ENCODE results near the gene MBNL2.

Gene MBNL2

GRCh38 chr13:97233499-97233898 lies 11.4 kb downstream of the MBNL2 start:
- TF ChIP-seq ZFX (IDR thresholded peaks at IDR 0.05) (no peak), CTCF (conservative IDR thresholded peaks at IDR 0.05) (no peak)
- H3K27ac ChIP-seq = no peak overlapping the region

GRCh38 chr13:97234236-97234635 lies 12.1 kb downstream of the MBNL2 start:
- TF ChIP-seq CTCF (conservative IDR thresholded peaks at IDR 0.05) = no peak
- no peak for TF ChIP-seq ZFX (IDR thresholded peaks at IDR 0.05)
- H3K27ac ChIP-seq = no peak overlapping the region

- no peak overlapping the region for H3K27ac ChIP-seq
- TF ChIP-seq ZFX (IDR thresholded peaks at IDR 0.05) = no peak
- no peak for TF ChIP-seq CTCF (conservative IDR thresholded peaks at IDR 0.05)
Measured at GRCh38 chr13:97234742-97235141, 12.6 kb downstream of the MBNL2 start.

GRCh38 chr13:97235549-97236231 lies 13.6 kb downstream of the MBNL2 start:
- TF ChIP-seq ZFX (IDR thresholded peaks at IDR 0.05) = no peak
- H3K27ac ChIP-seq = no peak overlapping the region

GRCh38 chr13:97237388-97237787 lies 15.3 kb downstream of the MBNL2 start:
- H3K27ac ChIP-seq = no peak overlapping the region
- TF ChIP-seq ZFX (IDR thresholded peaks at IDR 0.05) (no peak), CTCF (conservative IDR thresholded peaks at IDR 0.05) (no peak)

- TF ChIP-seq ZFX (IDR thresholded peaks at IDR 0.05) (no peak), CTCF (conservative IDR thresholded peaks at IDR 0.05) (no peak)
- no peak overlapping the region for H3K27ac ChIP-seq
Measured at GRCh38 chr13:97238432-97238831, 16.3 kb downstream of the MBNL2 start.

GRCh38 chr13:97238883-97239282 lies 16.8 kb downstream of the MBNL2 start:
- TF ChIP-seq ZFX (IDR thresholded peaks at IDR 0.05) (no peak), CTCF (conservative IDR thresholded peaks at IDR 0.05) (no peak)
- H3K27ac ChIP-seq = no peak overlapping the region

GRCh38 chr13:97239306-97239705 lies 17.2 kb downstream of the MBNL2 start:
- no peak for TF ChIP-seq ZFX (IDR thresholded peaks at IDR 0.05)
- no peak for TF ChIP-seq CTCF (conservative IDR thresholded peaks at IDR 0.05)
- no peak overlapping the region for H3K27ac ChIP-seq
